Vagina (tissue), 2 donors: ENCODE results near the gene FLOT1.
A peak's percentile ranks its signal among the peaks of the same experiment; 100 is the strongest.

ENCODE experiments used
- POLR2A ChIP-seq, 2 donors: fragments of 450-650 bp; IDR thresholded peaks; one replicate each; pipeline ENCODE4 v1.6.1; 2017; ENCODE audit warnings: antibody characterized with exemption in 2 of 2, mild to moderate bottlenecking in 2 of 2, moderate library complexity in 2 of 2
- TF ChIP-seq, protein P1 (sequence below), 3 experiments: fragments of 450-650 bp in 2 of 3; fragments of 200-600 bp in 1 of 3; sonication (generic) in 1 of 3; IDR thresholded peaks; one replicate each; pipeline ENCODE4 v1.5.1; 2017 to 2019; ENCODE audit warnings: antibody characterized with exemption in 3 of 3, mild to moderate bottlenecking in 2 of 3, moderate library complexity in 2 of 3

DNA sequence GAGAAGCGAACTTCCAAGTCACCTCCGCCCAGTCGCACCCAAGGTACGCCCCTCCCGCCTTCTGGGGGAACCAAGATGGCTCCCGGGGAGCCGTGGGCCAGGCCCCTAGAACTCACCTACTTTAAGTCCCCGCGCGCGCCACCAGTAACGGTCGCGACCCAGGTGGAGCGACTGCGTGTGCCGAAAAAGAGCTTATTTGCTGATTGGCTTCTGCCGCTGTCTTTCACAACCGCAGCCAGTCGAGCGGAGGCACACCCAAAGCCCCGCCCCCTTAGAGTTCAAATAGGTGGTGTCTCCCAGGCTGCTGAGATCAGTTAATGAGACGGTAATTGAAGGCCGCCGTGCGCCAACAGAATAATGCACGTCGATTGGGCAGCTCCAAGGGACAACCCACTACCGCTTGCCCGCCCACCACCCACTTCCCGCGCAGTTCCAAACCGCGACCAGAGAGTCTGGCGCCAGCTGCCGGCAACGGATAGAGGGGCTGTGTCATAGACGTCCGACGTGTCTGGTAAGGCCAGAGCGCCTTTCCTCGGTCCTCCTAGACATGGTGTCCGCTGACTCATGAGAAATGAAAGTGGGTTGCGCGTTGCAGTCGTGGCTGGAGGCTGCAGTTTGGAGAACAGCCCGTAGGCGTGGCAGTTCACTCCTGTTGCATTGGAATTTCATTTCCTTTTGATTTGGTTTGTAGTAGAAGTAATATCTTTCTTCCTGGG lies 25.2 kb downstream of the FLOT1 start, which contains the start of gene MDC1:
- TF ChIP-seq, protein P1, sequence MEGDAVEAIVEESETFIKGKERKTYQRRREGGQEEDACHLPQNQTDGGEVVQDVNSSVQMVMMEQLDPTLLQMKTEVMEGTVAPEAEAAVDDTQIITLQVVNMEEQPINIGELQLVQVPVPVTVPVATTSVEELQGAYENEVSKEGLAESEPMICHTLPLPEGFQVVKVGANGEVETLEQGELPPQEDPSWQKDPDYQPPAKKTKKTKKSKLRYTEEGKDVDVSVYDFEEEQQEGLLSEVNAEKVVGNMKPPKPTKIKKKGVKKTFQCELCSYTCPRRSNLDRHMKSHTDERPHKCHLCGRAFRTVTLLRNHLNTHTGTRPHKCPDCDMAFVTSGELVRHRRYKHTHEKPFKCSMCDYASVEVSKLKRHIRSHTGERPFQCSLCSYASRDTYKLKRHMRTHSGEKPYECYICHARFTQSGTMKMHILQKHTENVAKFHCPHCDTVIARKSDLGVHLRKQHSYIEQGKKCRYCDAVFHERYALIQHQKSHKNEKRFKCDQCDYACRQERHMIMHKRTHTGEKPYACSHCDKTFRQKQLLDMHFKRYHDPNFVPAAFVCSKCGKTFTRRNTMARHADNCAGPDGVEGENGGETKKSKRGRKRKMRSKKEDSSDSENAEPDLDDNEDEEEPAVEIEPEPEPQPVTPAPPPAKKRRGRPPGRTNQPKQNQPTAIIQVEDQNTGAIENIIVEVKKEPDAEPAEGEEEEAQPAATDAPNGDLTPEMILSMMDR (IDR thresholded peaks at IDR 0.05), result peak in 1 of 3 experiments; percentile 23
- peak; percentile 23 to 74 for TF ChIP-seq POLR2A (IDR thresholded peaks at IDR 0.05)
